DMS79 treated with DMSO at 0.1 percent for 48 hours (cell line): ENCODE data around the gene NT5C2.
A peak's percentile ranks its signal among the peaks of the same experiment; 100 is the strongest.

Source experiments
- DNase-seq: peaks from one replicate; lab custom pipeline; 2025; lab: John Stamatoyannopoulos, UW

The NT5C2 gene

GRCh38 chr10:103062854-103063590 is 130.1 kb downstream of the NT5C2 start:
- no peak for DNase-seq

- no peak for DNase-seq
Observed at GRCh38 chr10:103060575-103060974, 132.5 kb downstream of the NT5C2 start.

GRCh38 chr10:103058034-103058433 is 135.0 kb downstream of the NT5C2 start:
- DNase-seq: no peak

GRCh38 chr10:103055105-103055504 is 138.0 kb downstream of the NT5C2 start:
- no peak for DNase-seq

- DNase-seq: no peak
Observed at GRCh38 chr10:103054621-103055020, 138.5 kb downstream of the NT5C2 start.

- peak; percentile 30 for DNase-seq
Observed at GRCh38 chr10:103053659-103054581, 139.2 kb downstream of the NT5C2 start.

- no peak for DNase-seq
Observed at GRCh38 chr10:103049237-103049636, 143.8 kb downstream of the NT5C2 start.

- DNase-seq: no peak
Observed at GRCh38 chr10:103047381-103047780, 145.7 kb downstream of the NT5C2 start.

- DNase-seq: no peak
Observed at GRCh38 chr10:103045961-103046360, 147.1 kb downstream of the NT5C2 start.

GRCh38 chr10:103044942-103045489 is 148.1 kb downstream of the NT5C2 start:
- no peak for DNase-seq

GRCh38 chr10:103042908-103043307 is 150.2 kb downstream of the NT5C2 start:
- DNase-seq: no peak

GRCh38 chr10:103042129-103042528 is 150.9 kb downstream of the NT5C2 start:
- peak; percentile 79 for DNase-seq

GRCh38 chr10:103041391-103041790 is 151.7 kb downstream of the NT5C2 start:
- DNase-seq: no peak

GRCh38 chr10:103040418-103040817 is 152.7 kb downstream of the NT5C2 start:
- DNase-seq: no peak

- DNase-seq: no peak
Observed at GRCh38 chr10:103038570-103038969, 154.5 kb downstream of the NT5C2 start.
